SIG-M5 treated with dmso at 0.1 percent for 504 hours (cell line): ENCODE data around the gene C4BPB.
A peak's percentile ranks its signal among the peaks of the same experiment; 100 is the strongest.
"Not testable (repeated sequence)": the region's sequence is repeated elsewhere in the genome, so short reads cannot be mapped to it uniquely, and the experiment has no call there.

Experiments
- DNase-seq: peaks from one replicate; lab custom pipeline; 2025; ENCODE audit not compliant: unreplicated experiment; lab: John Stamatoyannopoulos, UW

Gene C4BPB, protein sequence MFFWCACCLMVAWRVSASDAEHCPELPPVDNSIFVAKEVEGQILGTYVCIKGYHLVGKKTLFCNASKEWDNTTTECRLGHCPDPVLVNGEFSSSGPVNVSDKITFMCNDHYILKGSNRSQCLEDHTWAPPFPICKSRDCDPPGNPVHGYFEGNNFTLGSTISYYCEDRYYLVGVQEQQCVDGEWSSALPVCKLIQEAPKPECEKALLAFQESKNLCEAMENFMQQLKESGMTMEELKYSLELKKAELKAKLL

DNA sequence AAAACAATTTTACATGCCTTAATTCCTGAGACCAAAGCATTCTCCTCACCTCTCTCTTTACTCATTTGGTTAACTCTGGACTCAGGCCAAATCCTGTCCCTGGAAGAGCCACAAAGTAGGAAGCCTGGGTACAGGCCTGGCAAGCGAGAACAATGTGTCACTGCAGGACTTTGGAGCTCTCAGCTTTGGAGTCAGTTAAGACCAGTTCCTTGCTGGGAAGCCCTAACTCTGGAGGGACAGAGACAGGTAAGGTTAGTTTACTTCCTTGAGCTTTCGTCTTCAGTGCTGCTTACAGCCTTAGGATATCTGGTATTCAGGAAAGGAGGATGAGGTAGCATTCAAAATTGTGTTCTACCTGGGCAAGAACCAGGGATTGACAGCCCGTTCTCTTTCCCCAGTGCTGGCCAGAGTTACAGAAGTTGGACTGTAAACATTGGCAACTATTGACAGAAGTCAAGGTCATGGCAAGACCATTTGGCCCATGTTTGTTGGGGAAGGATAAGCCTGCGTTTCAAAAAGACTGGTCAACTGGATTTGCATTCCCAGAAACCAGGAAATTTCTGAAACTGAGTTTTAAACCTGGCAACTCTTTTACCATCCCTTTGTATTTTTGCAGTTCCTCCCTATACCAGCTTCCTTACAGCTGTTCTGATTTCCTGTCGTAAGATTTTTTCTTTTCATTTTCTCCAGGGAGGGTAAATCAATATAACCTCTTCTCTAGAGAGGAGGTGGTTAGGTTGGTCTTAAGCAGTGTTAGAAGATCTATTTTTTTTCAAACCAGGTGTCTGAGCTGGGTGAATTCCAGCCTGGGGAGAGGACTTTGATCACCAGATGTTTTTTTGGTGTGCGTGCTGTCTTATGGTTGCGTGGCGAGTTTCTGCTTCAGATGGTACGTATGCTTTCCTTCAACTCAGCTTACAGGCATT lies at the start of gene C4BPB:
Gene C4BPB, plus strand, starts transcription at position 160 of the 926 bp plus-strand sequence. Its CDS starts 672 bp downstream, at position 832.
- no peak for DNase-seq

DNA sequence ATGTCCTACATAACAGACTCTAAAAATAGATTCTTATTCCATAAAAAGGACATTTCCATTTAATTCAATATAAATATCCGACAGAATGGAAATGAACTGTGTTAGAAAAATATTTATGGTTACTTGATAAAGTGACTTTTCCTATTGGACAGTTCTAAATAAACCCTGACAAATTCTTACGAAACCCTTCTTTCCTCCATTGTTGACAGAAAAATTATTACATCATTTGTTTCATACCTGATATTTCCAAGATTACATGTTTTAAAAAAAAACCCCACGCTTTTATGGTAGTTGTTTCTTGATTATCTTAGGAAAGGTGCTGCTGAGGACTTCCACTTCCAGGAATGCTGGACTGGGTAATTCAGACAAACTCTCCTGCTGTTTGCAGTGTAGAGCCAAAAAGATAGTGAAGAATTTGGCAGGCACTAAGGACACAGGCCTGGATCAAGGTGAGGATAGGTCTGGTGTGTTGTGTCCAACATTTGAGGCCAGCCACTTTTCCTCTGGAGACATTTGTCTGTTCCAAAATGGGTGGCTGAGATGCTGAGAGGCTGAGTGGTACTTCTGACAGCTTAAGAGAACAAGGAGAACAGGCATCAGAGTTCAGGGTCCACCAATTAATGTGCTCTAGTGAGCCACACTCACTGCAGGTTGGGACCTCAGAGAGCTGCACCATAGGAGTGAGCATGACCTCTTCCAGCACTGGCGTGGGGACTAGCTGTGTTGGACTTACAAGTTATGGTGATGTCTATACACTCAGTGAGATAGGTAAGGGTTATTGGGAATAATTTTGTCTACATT lies 49.1 kb upstream of the C4BPB start:
- DNase-seq = no peak

DNA sequence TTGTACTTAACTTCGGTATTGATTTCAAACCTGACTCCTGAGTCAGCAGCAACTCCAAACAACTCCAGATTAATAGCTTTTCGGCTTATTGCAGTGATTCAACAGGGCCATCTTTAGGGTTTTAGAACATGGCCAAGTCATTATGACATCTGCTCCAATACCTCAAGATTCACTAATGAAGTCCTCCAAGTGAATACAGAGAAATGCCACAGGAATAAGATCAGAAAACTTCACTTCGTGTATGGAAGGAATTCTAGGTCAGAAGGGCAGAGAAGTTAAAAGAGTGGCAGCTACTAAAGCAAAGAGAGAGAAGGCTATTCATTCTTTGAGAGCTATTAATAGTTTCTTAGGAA lies 48.5 kb upstream of the C4BPB start:
- DNase-seq = no peak

DNA sequence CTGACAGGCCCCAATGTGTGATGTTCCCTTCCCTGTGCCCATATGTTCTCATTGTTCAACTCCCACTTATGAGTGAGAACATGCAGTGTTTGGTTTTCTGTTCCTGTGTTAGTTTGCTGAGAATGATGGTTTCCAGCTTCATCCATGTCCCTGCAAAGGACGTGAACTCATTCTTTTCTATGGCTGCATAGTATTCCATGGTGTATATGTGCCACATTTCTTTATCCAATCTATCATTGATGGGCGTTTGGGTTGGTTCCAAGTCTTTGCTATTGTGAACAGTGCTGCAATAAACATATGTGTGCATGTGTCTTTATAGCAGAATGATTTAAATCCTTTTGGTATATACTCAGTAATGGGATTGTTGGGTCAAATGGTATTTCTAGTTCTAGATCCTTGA lies 47.3 kb upstream of the C4BPB start:
- DNase-seq = not testable (repeated sequence)

DNA sequence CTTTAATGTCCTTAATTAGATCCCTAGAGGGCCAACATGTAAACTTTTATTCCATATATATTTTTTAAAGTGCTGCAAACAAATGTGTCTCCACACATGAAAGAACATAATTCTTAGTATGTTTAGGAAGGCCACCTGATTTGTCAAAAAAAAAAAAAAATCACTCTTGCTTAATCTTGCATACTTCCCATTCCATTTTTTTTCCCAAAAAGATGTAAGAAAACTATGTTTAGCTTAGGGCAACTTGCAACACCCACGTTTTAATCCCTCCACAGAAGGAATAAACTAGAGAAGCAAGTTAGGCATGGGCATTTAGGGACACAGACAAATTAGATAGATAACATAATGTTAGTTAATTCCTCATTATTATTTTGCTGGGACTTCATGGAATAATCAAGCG lies 43.2 kb upstream of the C4BPB start:
- no peak for DNase-seq

DNA sequence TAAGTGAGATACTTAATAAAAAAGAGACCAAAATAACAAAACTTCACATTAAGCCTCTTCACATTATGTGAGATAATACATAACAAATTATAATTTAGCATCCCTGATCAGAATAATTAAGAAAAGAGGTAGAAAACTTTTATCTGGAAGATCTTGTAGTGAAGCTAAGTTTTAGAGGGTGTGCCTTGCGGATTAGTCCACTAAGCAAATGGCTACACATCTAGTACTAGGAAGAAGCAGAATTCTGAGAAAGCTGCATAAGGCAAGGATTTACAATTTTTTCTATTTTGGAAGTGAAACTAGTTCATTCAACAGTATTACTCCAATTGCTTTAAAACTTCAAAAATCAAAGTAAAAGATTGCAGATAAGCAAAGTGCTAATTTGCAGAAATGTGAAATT lies 41.2 kb upstream of the C4BPB start:
- DNase-seq = no peak

DNA sequence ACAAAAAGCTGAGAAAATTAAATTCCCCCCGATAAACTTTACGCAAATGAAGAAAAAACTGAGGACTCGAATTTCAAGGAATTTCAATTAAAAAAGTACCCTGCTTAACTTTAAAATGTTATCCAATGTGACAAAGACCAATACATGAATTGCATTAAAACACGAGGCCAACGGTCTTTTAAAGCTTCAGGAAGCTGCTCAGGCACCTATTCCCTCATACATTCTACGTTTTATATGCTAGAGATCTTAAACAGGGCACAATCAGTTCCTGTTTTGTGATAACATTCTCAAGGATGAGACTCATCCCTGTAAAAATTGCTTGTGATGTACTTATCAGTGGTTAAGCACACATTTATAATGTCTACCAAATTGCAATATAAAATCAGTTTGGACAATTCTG lies 40.6 kb upstream of the C4BPB start:
- no peak for DNase-seq

DNA sequence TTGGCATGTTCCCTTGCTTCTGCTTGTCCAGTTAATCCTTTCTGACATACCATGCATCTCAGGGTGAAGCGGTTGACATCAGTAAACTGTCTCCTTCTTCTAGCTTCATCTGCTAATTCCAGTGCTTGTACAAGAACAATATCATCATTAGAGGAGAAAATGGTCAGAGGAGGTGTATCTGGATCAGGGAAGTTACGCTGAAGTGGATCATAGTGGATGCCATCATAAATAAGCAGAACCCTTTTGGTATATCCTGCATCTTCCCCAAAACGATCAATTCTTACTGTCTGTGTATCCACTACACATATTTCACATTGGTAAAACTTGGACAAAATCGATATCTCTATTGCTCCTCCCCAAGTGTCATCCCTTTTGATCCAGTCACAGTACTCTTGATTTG lies 39.6 kb upstream of the C4BPB start:
- no peak for DNase-seq

DNA sequence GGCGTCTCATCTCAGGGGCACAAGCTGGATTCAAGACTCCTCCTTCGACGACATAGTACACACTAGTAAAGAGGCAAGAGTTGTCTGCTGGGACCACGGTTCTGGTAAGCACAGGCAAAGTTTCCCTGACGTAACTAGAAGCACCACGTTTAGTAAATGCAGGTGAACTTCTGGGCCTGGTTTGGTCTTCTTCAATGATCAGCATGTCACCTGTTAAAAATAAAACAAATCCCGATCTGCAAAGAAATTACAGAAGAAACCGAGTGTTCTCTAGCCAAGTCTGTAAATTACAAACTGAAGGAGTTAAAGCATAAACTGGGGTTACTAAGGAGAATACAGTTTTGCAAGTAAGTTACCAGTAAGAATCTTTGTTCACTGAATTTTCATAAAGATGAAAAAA lies 39.1 kb upstream of the C4BPB start:
- no peak for DNase-seq

DNA sequence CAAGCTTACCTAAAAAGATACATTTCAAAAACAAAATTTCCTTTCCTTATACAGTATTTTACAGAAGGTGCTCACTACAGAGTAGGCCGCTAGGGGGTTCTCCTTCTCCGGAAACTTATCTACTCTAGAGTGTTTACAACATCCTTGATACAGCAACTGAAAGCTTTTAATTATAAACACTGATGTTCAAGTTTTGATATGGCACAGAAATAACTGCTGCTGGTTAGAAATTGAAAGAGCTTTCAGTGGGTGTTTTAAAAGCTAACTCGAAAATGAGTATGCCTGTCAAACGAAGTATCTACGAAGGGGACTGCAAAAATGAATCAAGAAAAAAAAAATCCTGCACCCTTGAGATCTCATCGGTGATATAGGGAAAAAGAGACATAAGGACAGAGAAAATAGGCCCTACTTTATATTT lies 38.7 kb upstream of the C4BPB start:
- peak; percentile 79 for DNase-seq

DNA sequence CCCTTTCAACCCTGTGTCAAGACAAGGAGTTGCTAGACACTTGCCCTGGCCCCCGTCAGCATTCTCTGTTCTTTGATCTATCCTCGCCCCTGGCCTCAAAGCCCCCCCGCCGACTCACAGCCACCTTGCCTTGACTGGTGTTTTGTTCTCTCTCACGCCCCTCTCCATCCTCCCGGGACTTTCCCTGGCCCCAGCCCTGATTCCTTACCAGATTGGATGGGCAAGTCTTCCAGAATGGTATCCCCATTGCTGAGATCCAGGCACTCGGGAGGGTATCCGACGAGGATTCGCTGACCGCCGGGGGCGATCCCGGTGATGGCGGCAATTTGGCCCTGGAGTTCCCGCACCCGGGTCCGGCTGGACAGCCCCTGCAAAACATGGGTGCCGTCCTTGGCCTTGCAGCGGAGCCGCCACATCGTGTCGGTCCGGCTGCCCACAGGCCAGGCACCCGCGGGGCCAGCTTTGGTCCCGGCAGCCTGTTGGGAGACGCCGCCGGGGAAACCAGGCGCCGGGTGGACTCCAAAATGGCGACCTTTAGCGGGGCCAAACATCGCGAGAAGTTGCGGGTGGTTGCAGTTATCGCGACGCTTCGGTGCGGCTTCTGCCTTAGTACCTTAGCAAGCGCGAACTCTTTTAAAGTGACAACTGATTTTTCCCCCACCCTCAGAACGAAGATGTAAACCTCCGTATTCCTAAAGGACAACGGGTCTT lies 38.0 kb upstream of the C4BPB start:
- DNase-seq = peak; percentile 17

DNA sequence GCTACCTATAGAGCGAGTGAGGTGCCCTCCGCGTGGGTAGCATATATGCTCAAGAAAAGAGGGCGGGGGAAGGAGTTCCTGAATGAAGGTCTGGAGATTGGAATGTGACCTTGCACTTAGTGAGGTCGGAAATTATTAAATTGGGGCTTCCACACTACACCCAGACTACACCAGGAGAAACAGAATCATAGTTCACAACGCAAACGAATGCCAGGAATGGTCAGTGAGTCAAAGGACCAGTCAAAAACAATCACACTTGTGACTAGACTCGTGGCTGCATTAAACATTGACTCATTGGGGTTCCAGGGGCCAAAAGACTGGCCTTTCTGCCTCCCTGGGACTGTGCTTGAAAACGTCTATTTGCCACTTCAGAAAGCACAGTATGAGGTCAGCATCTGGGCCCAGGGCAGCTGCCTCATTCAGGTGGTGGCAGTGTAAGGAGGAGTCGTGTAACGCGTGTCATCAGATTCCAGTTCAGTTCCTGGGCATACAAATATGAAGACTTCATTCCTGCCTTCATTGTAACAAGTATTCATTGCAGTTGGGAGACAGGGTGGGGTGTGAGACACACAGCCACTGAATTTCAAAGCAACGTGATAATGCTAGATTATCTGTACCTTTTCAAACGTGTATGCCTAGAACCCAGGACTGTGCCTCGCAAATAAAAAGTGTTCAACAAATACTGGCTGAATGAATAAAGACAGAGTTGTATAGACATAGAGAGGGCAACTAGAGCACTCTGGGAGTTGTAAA lies 37.3 kb upstream of the C4BPB start, which contains the start of gene YOD1:
Gene YOD1, minus strand, starts transcription at position 18 of the 753 bp plus-strand sequence. CDS start 178 bp downstream, outside the sequence.
- no peak for DNase-seq

DNA sequence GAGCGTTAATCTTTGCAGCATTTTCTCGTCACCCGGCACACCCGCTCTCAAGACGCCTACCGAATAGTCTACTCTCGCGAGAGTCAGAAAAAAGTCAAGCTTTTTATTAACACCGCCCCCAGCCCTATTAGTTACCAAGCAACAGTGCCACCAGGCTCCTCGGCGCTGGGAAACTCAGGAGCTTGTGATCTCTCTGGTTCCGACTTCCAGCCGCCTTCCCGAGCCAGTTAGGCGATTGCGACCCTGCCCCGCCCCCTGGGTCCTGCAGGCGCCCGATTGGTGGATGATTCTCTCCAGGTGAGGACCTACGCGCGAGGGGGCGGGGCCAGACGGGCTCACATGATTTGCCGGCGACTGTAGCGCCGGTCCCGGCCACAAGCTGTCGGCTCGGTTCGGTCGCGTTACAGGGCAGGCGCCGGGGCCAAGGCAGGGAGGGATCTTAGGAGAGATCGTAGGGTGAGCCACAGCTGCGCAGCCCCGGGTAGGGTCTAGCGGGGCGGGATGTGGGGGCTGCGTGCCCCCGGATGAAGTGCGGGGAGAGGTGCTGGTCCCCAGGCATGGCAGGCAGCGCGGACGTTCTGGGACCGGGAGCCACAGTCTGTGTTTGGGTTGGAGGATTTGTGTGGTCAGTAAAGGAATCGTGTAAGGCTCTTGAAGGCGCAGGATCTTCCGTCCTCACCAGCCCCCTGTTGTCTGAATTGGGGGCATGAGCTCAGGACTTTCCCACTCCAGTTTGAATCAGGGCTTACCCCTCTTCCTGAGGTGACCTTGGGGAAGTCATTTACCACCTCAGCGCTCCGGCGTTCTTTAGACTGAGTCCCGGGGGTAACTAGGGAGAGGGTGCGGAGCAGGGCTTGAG lies 35.5 kb upstream of the C4BPB start, which contains the start of gene PFKFB2:
Gene PFKFB2, plus strand, starts transcription at position 365 of the 859 bp plus-strand sequence. CDS start 1,443 bp downstream, outside the sequence.
- peak; percentile 88 for DNase-seq

DNA sequence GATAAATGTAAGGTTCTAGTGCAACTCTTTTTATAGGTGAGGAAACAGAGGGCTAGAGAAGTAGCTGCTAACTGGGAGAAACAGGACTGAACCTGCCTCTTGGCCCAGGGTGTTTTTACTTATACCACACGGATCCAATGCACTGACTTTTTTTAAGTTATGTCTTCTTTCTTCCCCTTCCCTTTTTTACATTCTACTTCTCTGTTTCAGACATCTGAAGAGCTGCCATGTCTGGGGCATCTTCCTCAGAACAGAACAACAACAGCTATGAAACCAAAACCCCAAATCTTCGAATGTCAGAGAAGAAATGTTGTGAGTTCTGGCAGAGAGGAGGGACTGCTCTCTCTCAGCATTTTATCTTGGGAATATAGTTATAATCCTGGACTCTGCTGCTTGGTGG lies 34.2 kb upstream of the C4BPB start:
- DNase-seq = peak; percentile 67

DNA sequence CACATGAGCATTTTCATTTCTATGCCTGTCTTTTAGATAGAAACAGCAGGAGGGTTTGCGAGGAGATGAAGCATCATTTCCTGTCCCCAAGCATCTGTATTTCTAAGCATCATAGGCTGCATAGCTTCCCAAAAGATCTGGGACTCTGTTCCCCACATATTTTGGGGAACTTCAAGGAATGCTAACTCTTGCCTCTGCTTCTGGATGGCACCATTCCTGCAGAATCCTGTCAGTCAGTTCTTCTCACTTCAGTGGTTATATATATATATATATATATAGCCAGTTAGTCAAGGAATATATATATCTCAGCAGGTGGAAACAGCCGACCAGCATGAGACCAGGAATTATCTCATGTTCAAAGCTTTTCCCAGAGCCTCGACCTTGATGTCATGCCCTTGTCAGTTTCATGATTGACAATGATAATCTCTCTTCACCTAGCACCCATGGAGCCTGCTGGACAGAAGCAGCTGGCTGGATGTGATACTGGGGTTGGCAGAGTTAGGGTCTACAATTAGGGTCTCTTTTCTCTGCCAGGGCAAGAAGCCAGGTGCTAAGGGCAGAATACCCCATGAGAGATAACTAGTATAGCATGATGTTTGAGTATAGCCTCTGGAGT lies 33.2 kb upstream of the C4BPB start:
- no peak for DNase-seq

DNA sequence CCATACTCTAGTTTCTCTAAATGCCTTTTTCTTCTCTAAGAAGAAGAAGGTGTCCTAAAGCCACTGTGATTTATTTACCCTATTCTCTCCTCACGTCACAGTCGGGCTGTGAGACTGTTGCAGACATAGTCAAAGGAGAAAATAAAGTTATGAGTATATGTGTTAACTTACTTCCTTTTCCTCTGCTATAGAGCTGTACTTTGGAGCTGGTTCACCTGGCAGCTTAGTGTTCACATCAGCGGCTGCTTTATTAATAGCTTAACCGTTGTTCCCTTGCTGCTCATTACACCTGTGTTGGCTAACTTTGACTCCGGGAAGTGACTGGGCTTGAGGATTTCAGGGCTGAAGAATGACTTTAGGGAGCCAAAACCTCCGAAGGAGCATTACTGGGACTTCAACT lies 32.0 kb upstream of the C4BPB start:
- no peak for DNase-seq

DNA sequence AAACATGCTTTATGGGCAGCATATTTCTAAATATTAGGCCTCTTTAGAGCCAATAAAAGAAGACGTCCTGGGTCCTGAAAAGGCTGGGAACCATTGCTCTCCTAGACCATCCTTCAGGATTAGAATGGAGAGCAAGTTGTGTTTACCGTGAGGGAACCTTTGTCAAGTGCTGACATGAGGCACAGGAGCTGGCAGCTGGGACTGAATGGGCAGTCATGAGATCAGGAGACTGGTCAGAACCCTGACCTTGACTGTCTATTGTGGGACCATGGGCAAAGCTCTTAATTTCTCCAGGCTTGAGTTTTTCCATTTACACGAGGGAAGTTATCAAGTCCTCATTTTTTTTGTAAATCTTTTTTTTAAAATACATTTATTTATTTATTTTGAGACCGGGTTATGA lies 30.4 kb upstream of the C4BPB start:
- no peak for DNase-seq
